IPS-NIHi11 (cell line): ENCODE measurements around the gene SYNJ2.

Experiments
- DNase-seq: peaks from one replicate; pipeline ENCODE4 v3.0.0; 2012; ENCODE audit warnings: mixed read lengths, low spot score

The SYNJ2 gene

DNA sequence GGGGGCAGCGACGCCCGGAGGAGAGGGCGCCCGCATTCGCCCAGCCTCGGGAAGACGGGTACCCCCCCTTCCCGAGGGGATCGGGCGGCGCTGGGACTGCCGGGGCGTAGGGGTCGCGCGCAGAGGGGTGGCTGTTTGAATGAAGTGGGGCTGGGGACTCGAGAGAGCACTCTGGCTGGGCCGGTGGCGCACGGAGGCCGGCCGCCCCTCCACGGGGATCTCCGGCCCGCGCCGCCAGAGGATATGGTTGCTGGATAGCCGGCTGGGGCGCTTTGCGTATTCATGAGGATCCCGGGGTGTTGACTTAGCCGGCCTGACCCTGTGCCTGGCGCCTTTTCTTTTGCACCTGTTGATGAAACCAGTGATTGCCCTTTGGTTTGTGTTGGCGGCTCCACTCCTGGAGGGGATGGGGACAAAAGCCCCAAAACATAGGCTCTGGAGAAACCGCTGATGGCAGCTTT, 469 bp downstream of the SYNJ2 start:
- peak; percentile 71 for DNase-seq

- DNase-seq, result no peak
Measured at GRCh38 chr6:157982563-157983405, 1.1 kb downstream of the SYNJ2 start.

DNA sequence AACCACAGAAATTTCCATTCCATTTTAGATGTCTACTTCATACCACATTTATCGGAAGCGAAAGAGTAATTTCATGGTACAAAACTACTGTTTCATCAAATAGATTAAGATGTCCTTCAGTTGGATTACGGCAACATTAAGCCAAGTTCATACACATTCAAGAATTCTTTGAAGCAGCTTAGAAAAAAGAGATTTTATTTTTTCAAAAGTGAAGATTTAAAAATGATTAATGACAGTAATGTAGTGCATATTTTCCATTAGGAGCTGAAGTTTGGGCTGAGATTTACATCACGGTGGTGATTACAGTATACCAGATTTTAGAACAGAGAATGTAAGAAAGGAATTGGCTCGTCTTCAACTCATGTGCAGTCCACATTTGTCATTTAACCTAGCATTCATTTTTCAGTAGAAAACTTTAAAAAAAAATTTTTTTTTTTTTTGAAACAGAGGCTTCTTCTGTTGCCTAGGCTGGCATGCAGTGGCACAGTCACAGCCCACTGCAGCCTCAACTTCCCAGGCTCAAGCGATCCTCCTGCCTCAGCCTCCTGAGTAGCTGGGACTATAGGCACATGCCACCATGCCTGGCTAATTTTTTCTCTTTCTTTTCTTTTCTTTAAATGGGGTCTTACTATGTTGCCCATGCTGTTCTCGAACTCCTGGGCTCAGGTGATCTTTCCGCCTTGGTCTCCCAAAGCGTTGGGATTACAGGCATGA, 1.9 kb downstream of the SYNJ2 start:
- DNase-seq, result no peak

- no peak for DNase-seq
Measured at GRCh38 chr6:157984128-157984527, 2.5 kb downstream of the SYNJ2 start.

- DNase-seq, result no peak
Measured at GRCh38 chr6:157984686-157985225, 3.1 kb downstream of the SYNJ2 start.

- DNase-seq, result no peak
Measured at GRCh38 chr6:157985378-157986155, 3.9 kb downstream of the SYNJ2 start.

DNA sequence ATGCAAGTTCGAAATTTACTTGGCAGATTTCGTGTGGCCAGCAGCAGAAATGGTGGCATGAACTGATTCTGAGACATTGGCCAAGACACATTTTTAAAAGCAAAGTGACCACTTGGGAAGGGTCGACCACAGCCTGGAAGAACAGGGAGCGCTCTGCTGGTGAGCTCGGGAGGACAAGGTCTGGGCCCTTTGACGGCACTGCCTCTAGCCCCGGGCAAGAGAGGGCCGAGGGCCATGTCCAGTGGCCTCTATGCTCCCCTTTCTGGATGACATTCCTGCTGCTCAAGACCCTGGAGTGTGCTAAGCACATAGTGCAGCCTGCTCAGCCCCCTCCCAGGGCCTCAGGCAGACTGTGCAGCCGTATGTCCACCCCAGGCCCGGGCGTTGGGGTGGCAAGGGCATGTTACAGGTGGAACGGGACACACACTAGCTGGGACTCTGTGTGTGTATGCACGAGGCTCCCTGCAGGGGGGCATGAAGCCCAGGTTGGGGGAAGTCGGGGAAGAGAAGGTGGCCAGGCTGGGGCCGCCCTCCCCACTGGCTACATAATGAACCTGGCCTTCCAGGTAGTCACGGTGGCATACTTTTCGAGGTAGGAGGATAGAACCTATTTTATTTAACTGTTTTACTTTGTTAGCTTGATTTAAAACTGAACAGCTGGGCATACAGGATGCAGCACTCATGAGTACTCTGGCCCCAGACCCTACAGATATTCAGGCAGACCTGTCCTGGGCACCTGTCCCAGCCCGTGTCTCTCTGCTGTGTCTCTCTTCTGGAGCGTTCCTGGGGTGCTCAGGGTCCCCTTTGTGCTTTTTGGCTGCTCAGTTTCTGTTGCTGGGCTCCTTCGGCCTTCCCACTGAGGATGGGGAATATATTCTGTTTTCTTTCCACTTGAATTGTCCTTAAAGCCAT, 6.4 kb downstream of the SYNJ2 start:
- DNase-seq, result no peak

DNA sequence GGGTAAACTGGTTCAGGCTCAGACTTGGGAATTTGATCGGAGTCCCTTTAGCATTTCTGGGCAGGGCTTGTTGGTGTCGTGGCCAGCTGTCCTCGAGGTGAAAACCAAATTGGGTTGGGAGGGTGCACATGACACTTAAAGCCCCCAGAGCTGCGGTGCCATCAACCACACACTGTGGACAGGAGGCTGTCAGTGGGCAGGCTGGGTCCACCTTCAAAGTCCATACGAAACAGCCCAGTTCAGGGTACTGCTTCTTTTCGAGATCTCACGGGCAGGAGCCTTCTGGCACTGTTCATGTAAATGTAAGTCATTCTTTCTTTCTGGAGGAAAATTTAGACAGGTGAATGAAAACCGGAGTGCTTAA, 7.0 kb downstream of the SYNJ2 start:
- no peak for DNase-seq

GRCh38 chr6:157989541-157990289, 8.1 kb downstream of the SYNJ2 start:
- DNase-seq, result no peak

GRCh38 chr6:157990321-157991066, 8.8 kb downstream of the SYNJ2 start:
- no peak for DNase-seq

DNA sequence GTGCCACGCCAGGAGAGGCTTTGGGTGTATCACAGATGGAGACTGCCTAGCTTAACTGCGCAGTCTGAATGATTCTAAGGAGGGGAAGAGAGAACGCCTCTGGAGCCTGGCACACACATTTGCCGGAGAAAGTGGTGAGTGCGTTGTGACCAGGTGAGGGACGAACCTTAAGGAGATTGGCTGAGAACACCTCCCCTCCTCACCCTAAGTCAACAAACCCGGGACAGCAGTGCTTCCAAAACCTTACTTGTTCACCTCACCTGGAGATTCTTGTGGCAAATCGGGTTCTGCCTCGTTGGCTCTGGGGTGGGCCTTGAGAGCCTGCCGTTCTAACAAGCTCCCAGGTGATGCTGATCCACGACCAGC, 9.4 kb downstream of the SYNJ2 start:
- DNase-seq, result no peak

DNA sequence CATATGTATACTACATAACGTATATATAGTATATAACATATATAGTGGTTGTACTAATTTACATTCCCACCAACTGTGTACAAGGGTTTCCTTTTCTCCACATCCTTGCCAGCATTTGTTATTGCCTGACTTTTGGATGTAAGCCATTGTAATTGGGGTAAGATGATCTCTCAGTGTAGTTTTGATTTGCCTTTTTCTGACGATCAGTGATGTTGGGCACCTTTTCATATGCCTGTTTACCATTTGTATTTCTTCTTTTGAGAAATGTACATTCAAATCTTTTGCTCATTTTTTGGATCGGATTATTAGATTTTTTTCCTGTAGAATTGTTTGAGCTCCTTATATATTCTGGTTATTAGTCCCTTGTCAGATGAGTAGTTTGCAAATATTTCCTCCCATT, 11.4 kb downstream of the SYNJ2 start:
- DNase-seq, result no peak

DNA sequence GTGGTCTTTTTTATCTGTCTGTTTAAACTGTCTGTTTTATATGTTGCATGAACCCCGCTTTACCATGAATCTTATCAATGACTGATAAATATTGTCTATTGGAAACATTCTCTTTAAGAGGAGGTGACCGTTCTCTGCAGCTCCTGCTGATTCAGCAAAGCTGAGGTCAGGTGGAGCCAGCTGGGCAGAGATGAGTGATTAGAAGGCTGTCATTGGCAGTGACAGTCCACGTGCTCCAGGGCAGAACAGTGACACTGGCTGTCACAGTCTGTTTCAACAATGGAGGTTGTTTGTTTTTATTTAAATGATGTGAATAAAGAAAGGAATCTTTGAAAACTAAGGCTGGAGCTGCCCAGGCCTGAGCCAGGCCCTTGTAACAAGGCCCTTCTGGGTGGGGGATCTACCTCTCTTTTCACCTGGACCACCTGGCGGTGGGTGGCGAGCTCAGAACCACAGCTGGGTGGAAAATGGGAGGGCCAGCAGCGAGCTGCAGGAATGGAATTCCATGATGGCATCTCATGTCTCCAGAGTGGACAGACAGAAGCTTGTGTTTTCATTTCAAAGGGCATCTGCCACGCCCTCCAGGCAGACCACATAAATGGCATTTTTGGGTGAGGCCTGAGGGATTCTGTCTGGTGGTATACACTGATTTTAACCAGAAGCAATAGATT, 12.6 kb downstream of the SYNJ2 start:
- DNase-seq, result no peak

DNA sequence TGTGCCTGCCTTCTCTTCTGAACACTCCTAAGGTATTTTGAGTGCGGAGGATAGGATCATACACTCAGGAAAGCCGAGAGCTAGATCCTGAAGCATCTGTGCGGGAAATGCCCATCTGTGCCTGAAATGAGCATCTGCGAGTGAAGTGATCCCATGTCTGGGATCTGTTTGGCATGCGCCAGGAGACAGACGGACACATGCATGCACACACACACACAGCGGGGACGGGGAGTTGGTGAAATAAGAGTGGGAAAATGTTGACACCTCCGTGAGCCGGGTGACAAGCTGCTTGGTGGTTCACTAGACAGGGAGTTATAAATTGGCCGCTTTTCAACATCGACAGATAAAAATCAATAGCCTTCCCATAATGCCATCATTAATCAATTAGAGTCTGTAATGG, 13.8 kb downstream of the SYNJ2 start:
- DNase-seq, result no peak

GRCh38 chr6:157996201-157996712, 14.6 kb downstream of the SYNJ2 start:
- DNase-seq, result no peak

- DNase-seq, result no peak
Measured at GRCh38 chr6:157996918-157997702, 15.4 kb downstream of the SYNJ2 start.

GRCh38 chr6:157997893-157998608, 16.4 kb downstream of the SYNJ2 start:
- DNase-seq, result no peak
